K562 (cell line): ENCODE measurements around the gene AIFM3. TPM values are rescaled to one million over a fixed set of nuclear protein-coding genes. Genes with fewer than 3 reads are reported as not detected.

ENCODE experiments used
- ADNP ChIP-seq: fragments of 200-800 bp; sonication (Bioruptor generic); IDR thresholded peaks from 2 replicates; pipeline ENCODE4 v1.6.1; 2016; ENCODE audit warnings: missing genetic modification characterization, missing compliant biosample characterization
- CBFA2T2 ChIP-seq: fragments of 450-650 bp; conservative IDR thresholded peaks from 2 replicates; pipeline ENCODE4 v1.6.1; 2017; ENCODE audit warnings: mild to moderate bottlenecking
- ELF2 ChIP-seq: fragments of 250-450 bp; sonication (Bioruptor Pico); IDR thresholded peaks from 2 replicates; pipeline ENCODE4 v1.5.0; 2021; ENCODE audit warnings: mild to moderate bottlenecking
- FOS ChIP-seq: IDR thresholded peaks from 3 replicates; pipeline ENCODE4 v1.6.1; 2011; ENCODE audit not compliant: insufficient read length; ENCODE audit errors: extremely low read depth
- HDGF ChIP-seq: fragments of 450-650 bp; IDR thresholded peaks from 2 replicates; pipeline ENCODE4 v1.6.1; 2016
- HMG20B ChIP-seq: fragments of 250-450 bp; sonication (Bioruptor Pico); IDR thresholded peaks from 2 replicates; pipeline ENCODE4 v1.5.0; 2021; ENCODE audit warnings: mild to moderate bottlenecking
- KLF6 ChIP-seq: fragments of 250-450 bp; sonication (Bioruptor Pico); IDR thresholded peaks from 2 replicates; pipeline ENCODE4 v1.4.0; 2020; ENCODE audit warnings: mild to moderate bottlenecking, moderate library complexity, borderline replicate concordance
- SAFB2 ChIP-seq: fragments of 200-400 bp; formaldehyde crosslinking; IDR thresholded peaks from 2 replicates; pipeline ENCODE4 v1.6.1; 2018; ENCODE audit warnings: borderline replicate concordance, low read length, low read depth, moderate library complexity; ENCODE audit not compliant: severe bottlenecking
- SIN3B ChIP-seq: fragments of 450-650 bp; IDR thresholded peaks from 2 replicates; pipeline ENCODE4 v1.6.1; 2017; ENCODE audit warnings: low read depth, mild to moderate bottlenecking, moderate library complexity
- SIRT6 ChIP-seq: IDR thresholded peaks from one replicate; pipeline ENCODE4 v1.6.1; 2012; ENCODE audit warnings: low read depth, mild to moderate bottlenecking, control low read depth, inconsistent platforms, low read length, moderate library complexity
- SMARCB1 ChIP-seq: IDR thresholded peaks from 2 replicates; pipeline ENCODE4 v1.6.1; 2011; ENCODE audit warnings: improper control_type of control experiment, low read depth; ENCODE audit not compliant: insufficient read length
- STAG1 ChIP-seq: sonication (generic); formaldehyde crosslinking; IDR thresholded peaks from 2 replicates; pipeline ENCODE4 v1.5.0; 2020; ENCODE audit warnings: missing genetic modification reagents, borderline replicate concordance
- TCFL5 ChIP-seq: fragments of 250-450 bp; sonication (Bioruptor Pico); conservative IDR thresholded peaks from 2 replicates; pipeline ENCODE4 v1.6.1; 2021; ENCODE audit warnings: mild to moderate bottlenecking, moderate library complexity, matching md5 sums
- YBX1 ChIP-seq: fragments of 450-650 bp; IDR thresholded peaks from 2 replicates; pipeline ENCODE4 v1.7.1; 2016; ENCODE audit warnings: mild to moderate bottlenecking
- ZFPM2 ChIP-seq: fragments of 250-450 bp; sonication (Bioruptor Pico); IDR thresholded peaks from 2 replicates; pipeline ENCODE4 v1.5.1; 2022; ENCODE audit warnings: mild to moderate bottlenecking
- ZNF274 ChIP-seq: IDR thresholded peaks from 2 replicates; pipeline ENCODE4 v1.6.1; 2011; ENCODE audit warnings: low read depth, mild to moderate bottlenecking, low read length, moderate library complexity, borderline replicate concordance
- ZNF408 ChIP-seq: fragments of 250-450 bp; sonication (Bioruptor Pico); IDR thresholded peaks from 2 replicates; pipeline ENCODE4 v1.4.0; 2020; ENCODE audit warnings: low read depth, mild to moderate bottlenecking, moderate library complexity
- ZNF436 ChIP-seq: fragments of 250-450, 450-650 bp; sonication (Bioruptor Pico); formaldehyde crosslinking; IDR thresholded peaks from 2 replicates; pipeline ENCODE4 v1.7.0; 2020; ENCODE audit warnings: mild to moderate bottlenecking
- ZNF644 ChIP-seq: fragments of 200-800 bp; sonication (Bioruptor generic); IDR thresholded peaks from 2 replicates; pipeline ENCODE4 v1.6.1; 2016; ENCODE audit warnings: low read depth, missing genetic modification characterization, missing compliant biosample characterization
- polyA plus RNA-seq, 8 experiments: library from polyadenylated mRNA; depleted of rRNA in 4 of 8; stranded (reverse) in 5 of 8; unstranded in 3 of 8; fragments of >200 nt; fragmentation: Nextera tagmentation in 2 of 8; fragmentation: Illumina TruSeq in 1 of 8; extraction: Ambion mirVana in 2 of 8; extraction: Trizol in 1 of 8; gene quantifications; 2 replicates each; pipeline versions ENCODE4 v1.2.1 to v1.2.3, GENCODE V29; 2011 to 2014; ENCODE audit warnings: inconsistent platforms in 1 of 8, missing spikeins in 1 of 8
- total RNA-seq, 7 experiments: library from RNA; depleted of rRNA in 6 of 7; stranded (reverse); fragments of >200 nt in 6 of 7; fragmentation: Illumina TruSeq in 2 of 7; extraction: Trizol in 2 of 7; gene quantifications; 2 replicates each; pipeline versions ENCODE4 v1.2.1 to v1.2.3, GENCODE V29; 2011 to 2021; ENCODE audit warnings: low replicate concordance in 1 of 7
- TF ChIP-seq, protein P1 (sequence below): fragments of 250-450 bp; sonication (Bioruptor Pico); IDR thresholded peaks from 2 replicates; pipeline ENCODE4 v1.8.0; 2021; ENCODE audit warnings: borderline replicate concordance, mild to moderate bottlenecking, moderate library complexity; ENCODE audit not compliant: poor library complexity, severe bottlenecking
- TF ChIP-seq, protein P2 (sequence below): sonication (generic); formaldehyde crosslinking; IDR thresholded peaks from 2 replicates; pipeline ENCODE4 v1.8.0; 2022; ENCODE audit warnings: mild to moderate bottlenecking, missing genetic modification reagents
- TF ChIP-seq, protein P3 (sequence below): fragments of 450-650 bp; formaldehyde crosslinking; IDR thresholded peaks from 2 replicates; pipeline ENCODE4 v1.4.0; 2022; ENCODE audit warnings: missing genetic modification characterization
- TF ChIP-seq, protein P4 (sequence below): sonication (generic); formaldehyde crosslinking; IDR thresholded peaks from 2 replicates; pipeline ENCODE4 v1.4.0; 2020; ENCODE audit warnings: mild to moderate bottlenecking, missing genetic modification reagents
- TF ChIP-seq, protein P5 (sequence below): fragments of 450-650 bp; IDR thresholded peaks from one replicate; pipeline ENCODE4 v1.6.1; 2018; ENCODE audit warnings: mild to moderate bottlenecking, moderate library complexity; ENCODE audit not compliant: partially characterized antibody

AIFM3 gene
- total and polyA plus RNA-seq, 9 of the 15 experiments (the other 6 are each of a cell fraction or from before 2014, with no cell fraction given), result 0.03 to 0.20 (median 0.07) TPM; not detected in 1

DNA sequence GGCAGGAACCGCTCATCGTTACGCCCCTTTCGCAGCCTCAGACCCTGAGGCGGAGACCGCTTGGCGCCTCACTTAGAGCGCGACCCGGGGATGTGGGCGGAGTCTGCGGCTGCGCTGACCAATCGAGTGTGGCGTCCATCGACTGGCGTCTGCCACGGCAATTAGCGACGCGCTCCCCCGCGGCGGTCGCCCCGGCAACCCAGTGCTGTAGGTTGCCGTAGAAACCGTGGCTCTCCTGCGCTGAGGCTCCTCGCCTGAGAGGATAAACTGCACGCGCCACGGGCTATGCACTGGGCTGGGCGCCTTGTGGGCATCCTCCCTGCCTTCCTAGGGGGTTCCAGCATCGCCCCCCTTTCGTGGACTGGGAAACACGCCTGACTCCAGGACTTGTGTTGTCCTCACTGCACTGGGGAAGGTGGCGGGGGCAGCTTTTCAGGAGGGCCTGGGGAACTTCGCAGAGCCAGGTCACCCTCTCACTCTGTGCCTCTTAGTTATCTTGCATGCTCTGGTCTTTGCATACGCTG lies 47.2 kb downstream of the AIFM3 start (continued):
- TF ChIP-seq, protein P1, sequence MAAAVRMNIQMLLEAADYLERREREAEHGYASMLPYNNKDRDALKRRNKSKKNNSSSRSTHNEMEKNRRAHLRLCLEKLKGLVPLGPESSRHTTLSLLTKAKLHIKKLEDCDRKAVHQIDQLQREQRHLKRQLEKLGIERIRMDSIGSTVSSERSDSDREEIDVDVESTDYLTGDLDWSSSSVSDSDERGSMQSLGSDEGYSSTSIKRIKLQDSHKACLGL (CRISPR knock-in tag), result no peak
- no peak for TF ChIP-seq HDGF
- no peak for TF ChIP-seq SIN3B
- TF ChIP-seq SAFB2, result no peak
- TF ChIP-seq SIRT6, result no peak
- no peak for TF ChIP-seq STAG1 (CRISPR knock-in tag)
- no peak for TF ChIP-seq FOS
- TF ChIP-seq, protein P2, sequence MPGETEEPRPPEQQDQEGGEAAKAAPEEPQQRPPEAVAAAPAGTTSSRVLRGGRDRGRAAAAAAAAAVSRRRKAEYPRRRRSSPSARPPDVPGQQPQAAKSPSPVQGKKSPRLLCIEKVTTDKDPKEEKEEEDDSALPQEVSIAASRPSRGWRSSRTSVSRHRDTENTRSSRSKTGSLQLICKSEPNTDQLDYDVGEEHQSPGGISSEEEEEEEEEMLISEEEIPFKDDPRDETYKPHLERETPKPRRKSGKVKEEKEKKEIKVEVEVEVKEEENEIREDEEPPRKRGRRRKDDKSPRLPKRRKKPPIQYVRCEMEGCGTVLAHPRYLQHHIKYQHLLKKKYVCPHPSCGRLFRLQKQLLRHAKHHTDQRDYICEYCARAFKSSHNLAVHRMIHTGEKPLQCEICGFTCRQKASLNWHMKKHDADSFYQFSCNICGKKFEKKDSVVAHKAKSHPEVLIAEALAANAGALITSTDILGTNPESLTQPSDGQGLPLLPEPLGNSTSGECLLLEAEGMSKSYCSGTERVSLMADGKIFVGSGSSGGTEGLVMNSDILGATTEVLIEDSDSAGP, result no peak
- no peak for TF ChIP-seq ZNF408 (CRISPR knock-in tag)
- no peak for TF ChIP-seq HMG20B (CRISPR knock-in tag)
- no peak for TF ChIP-seq ZNF274
- no peak for TF ChIP-seq ADNP (tag)
- TF ChIP-seq ZNF644 (tag), result no peak
- TF ChIP-seq ZFPM2 (CRISPR knock-in tag), result peak; percentile 87
- no peak for TF ChIP-seq YBX1
- 0 out of 2 replicates have a peak, but pooled peaks have one; percentile 27 for TF ChIP-seq TCFL5 (CRISPR knock-in tag)
- peak; percentile 5 for TF ChIP-seq SMARCB1
- TF ChIP-seq, protein P3, sequence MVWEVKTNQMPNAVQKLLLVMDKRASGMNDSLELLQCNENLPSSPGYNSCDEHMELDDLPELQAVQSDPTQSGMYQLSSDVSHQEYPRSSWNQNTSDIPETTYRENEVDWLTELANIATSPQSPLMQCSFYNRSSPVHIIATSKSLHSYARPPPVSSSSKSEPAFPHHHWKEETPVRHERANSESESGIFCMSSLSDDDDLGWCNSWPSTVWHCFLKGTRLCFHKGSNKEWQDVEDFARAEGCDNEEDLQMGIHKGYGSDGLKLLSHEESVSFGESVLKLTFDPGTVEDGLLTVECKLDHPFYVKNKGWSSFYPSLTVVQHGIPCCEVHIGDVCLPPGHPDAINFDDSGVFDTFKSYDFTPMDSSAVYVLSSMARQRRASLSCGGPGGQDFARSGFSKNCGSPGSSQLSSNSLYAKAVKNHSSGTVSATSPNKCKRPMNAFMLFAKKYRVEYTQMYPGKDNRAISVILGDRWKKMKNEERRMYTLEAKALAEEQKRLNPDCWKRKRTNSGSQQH (CRISPR knock-in tag), result no peak
- TF ChIP-seq CBFA2T2, result no peak
- TF ChIP-seq ZNF436 (CRISPR knock-in tag), result no peak
- TF ChIP-seq ELF2 (CRISPR knock-in tag), result no peak
- TF ChIP-seq, protein P4, sequence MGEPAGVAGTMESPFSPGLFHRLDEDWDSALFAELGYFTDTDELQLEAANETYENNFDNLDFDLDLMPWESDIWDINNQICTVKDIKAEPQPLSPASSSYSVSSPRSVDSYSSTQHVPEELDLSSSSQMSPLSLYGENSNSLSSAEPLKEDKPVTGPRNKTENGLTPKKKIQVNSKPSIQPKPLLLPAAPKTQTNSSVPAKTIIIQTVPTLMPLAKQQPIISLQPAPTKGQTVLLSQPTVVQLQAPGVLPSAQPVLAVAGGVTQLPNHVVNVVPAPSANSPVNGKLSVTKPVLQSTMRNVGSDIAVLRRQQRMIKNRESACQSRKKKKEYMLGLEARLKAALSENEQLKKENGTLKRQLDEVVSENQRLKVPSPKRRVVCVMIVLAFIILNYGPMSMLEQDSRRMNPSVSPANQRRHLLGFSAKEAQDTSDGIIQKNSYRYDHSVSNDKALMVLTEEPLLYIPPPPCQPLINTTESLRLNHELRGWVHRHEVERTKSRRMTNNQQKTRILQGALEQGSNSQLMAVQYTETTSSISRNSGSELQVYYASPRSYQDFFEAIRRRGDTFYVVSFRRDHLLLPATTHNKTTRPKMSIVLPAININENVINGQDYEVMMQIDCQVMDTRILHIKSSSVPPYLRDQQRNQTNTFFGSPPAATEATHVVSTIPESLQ (CRISPR knock-in tag), result no peak
- TF ChIP-seq, protein P5, sequence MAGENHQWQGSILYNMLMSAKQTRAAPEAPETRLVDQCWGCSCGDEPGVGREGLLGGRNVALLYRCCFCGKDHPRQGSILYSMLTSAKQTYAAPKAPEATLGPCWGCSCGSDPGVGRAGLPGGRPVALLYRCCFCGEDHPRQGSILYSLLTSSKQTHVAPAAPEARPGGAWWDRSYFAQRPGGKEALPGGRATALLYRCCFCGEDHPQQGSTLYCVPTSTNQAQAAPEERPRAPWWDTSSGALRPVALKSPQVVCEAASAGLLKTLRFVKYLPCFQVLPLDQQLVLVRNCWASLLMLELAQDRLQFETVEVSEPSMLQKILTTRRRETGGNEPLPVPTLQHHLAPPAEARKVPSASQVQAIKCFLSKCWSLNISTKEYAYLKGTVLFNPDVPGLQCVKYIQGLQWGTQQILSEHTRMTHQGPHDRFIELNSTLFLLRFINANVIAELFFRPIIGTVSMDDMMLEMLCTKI, result no peak
- no peak for TF ChIP-seq KLF6
